ENCODE results near the gene DGKE.

DNA sequence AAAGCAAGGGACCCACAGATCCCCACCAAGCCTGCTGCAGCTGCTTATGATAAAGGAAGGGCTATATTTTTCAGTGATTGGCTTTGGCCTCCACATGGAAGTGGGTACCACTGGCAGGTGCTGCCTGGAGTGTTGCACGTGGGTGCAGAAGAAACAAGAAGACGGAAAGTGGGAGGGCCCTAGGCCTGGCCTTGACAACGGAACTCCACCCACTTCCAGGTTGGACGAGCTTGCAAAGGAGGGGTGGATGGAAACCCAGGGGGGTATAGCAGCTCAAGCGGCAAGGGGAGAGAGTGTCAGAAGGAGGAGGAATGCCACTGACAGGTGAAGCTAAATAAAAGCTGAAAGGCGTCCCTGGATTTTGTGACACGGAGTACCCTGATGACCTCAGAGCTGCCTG is 59.6 kb downstream of the DGKE start:
- TF ChIP-seq, protein P1, sequence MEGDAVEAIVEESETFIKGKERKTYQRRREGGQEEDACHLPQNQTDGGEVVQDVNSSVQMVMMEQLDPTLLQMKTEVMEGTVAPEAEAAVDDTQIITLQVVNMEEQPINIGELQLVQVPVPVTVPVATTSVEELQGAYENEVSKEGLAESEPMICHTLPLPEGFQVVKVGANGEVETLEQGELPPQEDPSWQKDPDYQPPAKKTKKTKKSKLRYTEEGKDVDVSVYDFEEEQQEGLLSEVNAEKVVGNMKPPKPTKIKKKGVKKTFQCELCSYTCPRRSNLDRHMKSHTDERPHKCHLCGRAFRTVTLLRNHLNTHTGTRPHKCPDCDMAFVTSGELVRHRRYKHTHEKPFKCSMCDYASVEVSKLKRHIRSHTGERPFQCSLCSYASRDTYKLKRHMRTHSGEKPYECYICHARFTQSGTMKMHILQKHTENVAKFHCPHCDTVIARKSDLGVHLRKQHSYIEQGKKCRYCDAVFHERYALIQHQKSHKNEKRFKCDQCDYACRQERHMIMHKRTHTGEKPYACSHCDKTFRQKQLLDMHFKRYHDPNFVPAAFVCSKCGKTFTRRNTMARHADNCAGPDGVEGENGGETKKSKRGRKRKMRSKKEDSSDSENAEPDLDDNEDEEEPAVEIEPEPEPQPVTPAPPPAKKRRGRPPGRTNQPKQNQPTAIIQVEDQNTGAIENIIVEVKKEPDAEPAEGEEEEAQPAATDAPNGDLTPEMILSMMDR (IDR thresholded peaks at IDR 0.05), result no peak
- TF ChIP-seq ZFX (IDR thresholded peaks at IDR 0.05; ENCODE audit: borderline replicate concordance), result no peak

Data from 22Rv1 (cell line).